Naive B cell (primary cell): ENCODE data around the gene LSM4. TPM values are rescaled to one million over a fixed set of nuclear protein-coding genes. Genes with fewer than 3 reads are reported as not detected.
A peak's percentile ranks its signal among the peaks of the same experiment; 100 is the strongest.
"Not testable (repeated sequence)": the region's sequence is repeated elsewhere in the genome, so short reads cannot be mapped to it uniquely, and the experiment has no call there.

ENCODE experiments used
- ATAC-seq, 2 donors: fragments of 150-1000 bp; cut with Tn5 transposase; 2 replicates each; pipeline ENCODE4 v1.10.0; 2021; ENCODE audit warnings: low read depth in 2 of 2, mild to moderate bottlenecking in 2 of 2, moderate library complexity in 2 of 2
- DNase-seq: peaks from one replicate; pipeline ENCODE4 v3.0.0; 2022
- H3K27ac Mint-ChIP-seq, 6 donors: one replicate each; pipeline ENCODE4 v1.8.0; 2020 to 2022; ENCODE audit warnings: mild to moderate bottlenecking in 6 of 6, mixed read lengths in 6 of 6, moderate library complexity in 5 of 6, inconsistent platforms in 2 of 6
- H3K27me3 Mint-ChIP-seq, 3 donors: one replicate each; pipeline ENCODE4 v1.8.0; 2021 to 2022; ENCODE audit warnings: mixed read lengths in 3 of 3, mild to moderate bottlenecking in 1 of 3
- H3K36me3 Mint-ChIP-seq, 2 donors: one replicate each; pipeline ENCODE4 v1.8.0; 2020 to 2022; ENCODE audit warnings: mixed read lengths in 2 of 2, inconsistent platforms in 1 of 2, mild to moderate bottlenecking in 1 of 2
- H3K4me1 Mint-ChIP-seq, 3 donors: one replicate each; pipeline ENCODE4 v1.8.0; 2020 to 2022; ENCODE audit warnings: mixed read lengths in 3 of 3, inconsistent platforms in 1 of 3, mild to moderate bottlenecking in 1 of 3, moderate library complexity in 1 of 3
- H3K4me3 Mint-ChIP-seq, 8 donors: one replicate each; pipeline ENCODE4 v1.8.0; 2020 to 2022; ENCODE audit warnings: mild to moderate bottlenecking in 8 of 8, mixed read lengths in 8 of 8, moderate library complexity in 8 of 8, inconsistent platforms in 2 of 8
- H3K9me3 Mint-ChIP-seq, 7 donors: one replicate each; pipeline ENCODE4 v1.8.0; 2020 to 2022; ENCODE audit warnings: mixed read lengths in 7 of 7, mild to moderate bottlenecking in 5 of 7, inconsistent platforms in 2 of 7, moderate library complexity in 1 of 7
- polyA plus RNA-seq, 6 donors: library from polyadenylated mRNA; unstranded; fragments of 300-500 nt; fragmentation: Illumina TruSeq; gene quantifications; one replicate each; pipeline ENCODE4 v1.2.3, GENCODE V29; 2021; ENCODE audit warnings: low read depth in 6 of 6

Gene LSM4
- polyA plus RNA-seq = 100 to 1,000 TPM; 111 to 157 (median 123) TPM

- peak within 1 kb of the TSS; percentile 79 to 92 (median 86) for H3K4me3 Mint-ChIP-seq
- DNase-seq (peak; percentile 99), ATAC-seq (peak; percentile 91 to 95)
- no peaks in the 10 kb centered on the region for H3K27me3 Mint-ChIP-seq
- H3K4me1 Mint-ChIP-seq = peaks cover 30 to 56% (median 50%) of the 10 kb centered on the region in 3 donors
- H3K9me3 Mint-ChIP-seq = no peaks in the 10 kb centered on the region
- H3K27ac Mint-ChIP-seq = peak within 1 kb of the TSS; percentile 89 to 99 (median 95)
- no peaks in the 10 kb centered on the region for H3K36me3 Mint-ChIP-seq
These were observed at the start of gene LSM4 for GRCh38 chr19:18322759-18323460. Gene LSM4 (minus strand): TSS chr19:18323076. CDS start chr19:18323020, 56 bp downstream.

- Mint-ChIP-seq H3K4me1 (peaks cover 4 to 12% (median 12%) of the 10 kb centered on the region in 3 donors), H3K27me3 (peaks cover 0 to 3% (median 0%) of the 10 kb centered on the region in 3 donors), H3K4me3 (no peak overlapping the region), H3K27ac (no peak overlapping the region), H3K36me3 (peaks cover 7 to 10% of the 10 kb centered on the region in 2 donors), H3K9me3 (no peaks in the 10 kb centered on the region)
- DNase-seq = no peak
- no peak for ATAC-seq
These were observed 45.8 kb upstream of the LSM4 start for GRCh38 chr19:18368504-18369222.

DNA sequence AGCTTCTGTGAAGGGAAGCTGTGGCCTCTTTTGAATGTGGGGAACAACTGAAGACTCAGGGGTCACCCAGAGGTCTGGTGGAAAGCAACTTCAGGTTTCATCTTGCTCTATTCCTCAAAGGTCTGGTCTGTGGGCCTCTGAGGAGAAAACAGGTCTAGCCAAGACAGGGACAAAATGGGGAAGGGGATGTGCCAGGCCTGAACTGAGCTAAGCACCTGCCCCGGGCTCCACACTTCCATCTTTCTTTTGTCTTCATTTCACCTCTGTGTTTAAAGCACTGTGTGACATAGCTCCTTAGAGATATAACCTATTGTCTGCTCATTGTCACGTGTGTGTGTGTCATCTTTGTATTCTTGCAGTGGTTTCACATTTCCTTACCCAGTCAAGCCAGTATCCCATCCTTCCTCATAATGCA is 43.2 kb upstream of the LSM4 start:
- Mint-ChIP-seq H3K27ac (no peak overlapping the region), H3K4me3 (no peak overlapping the region), H3K36me3 (peaks cover 13 to 15% of the 10 kb centered on the region in 2 donors), H3K9me3 (no peaks in the 10 kb centered on the region), H3K4me1 (peaks cover 0 to 7% (median 6%) of the 10 kb centered on the region in 3 donors), H3K27me3 (no peaks in the 10 kb centered on the region)
- ATAC-seq (no peak), DNase-seq (no peak)

GRCh38 chr19:18364826-18365528 is 42.1 kb upstream of the LSM4 start:
- ATAC-seq = no peak
- no peaks in the 10 kb centered on the region for H3K27me3 Mint-ChIP-seq
- H3K27ac Mint-ChIP-seq = no peak overlapping the region
- peaks cover 14 to 15% of the 10 kb centered on the region in 2 donors for H3K36me3 Mint-ChIP-seq
- H3K9me3 Mint-ChIP-seq = no peaks in the 10 kb centered on the region
- peaks cover 0 to 7% (median 6%) of the 10 kb centered on the region in 3 donors for H3K4me1 Mint-ChIP-seq
- peak overlapping the region in 1 of 8 donors; percentile 63 for H3K4me3 Mint-ChIP-seq
- DNase-seq = no peak

DNA sequence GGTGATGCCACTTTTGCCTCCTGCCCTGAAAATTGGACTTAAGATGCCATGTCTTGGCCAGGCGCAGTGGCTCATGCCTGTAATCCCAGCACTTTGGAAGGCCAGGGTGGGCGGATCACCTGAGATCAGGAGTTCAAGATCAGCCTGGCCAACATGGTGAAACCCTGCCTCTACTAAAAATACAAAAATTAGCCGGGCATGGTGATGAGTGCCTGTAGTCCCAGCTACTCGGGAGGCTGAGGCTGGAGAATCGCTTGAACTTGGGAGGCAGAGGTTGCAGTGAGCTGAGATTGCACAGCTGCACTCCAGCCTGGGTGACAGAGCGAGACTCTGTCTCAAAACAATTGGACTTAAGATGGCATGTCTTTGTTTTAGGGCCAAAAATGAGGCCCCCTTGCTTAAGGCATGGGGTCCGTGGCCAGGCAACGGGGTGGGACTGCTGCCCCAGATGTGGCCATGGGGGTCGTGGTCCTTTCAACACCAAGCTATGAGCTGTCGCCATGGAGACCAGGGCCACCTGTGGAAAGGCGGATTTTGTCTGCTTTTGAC is 41.5 kb upstream of the LSM4 start:
- H3K27ac Mint-ChIP-seq, H3K4me1 Mint-ChIP-seq, H3K9me3 Mint-ChIP-seq, H3K27me3 Mint-ChIP-seq, DNase-seq, ATAC-seq: not testable (repeated sequence)
- Mint-ChIP-seq H3K36me3 (peaks cover 21% of the 10 kb centered on the region in 2 donors), H3K4me3 (peak overlapping the region in 1 of 8 donors; percentile 19)

DNA sequence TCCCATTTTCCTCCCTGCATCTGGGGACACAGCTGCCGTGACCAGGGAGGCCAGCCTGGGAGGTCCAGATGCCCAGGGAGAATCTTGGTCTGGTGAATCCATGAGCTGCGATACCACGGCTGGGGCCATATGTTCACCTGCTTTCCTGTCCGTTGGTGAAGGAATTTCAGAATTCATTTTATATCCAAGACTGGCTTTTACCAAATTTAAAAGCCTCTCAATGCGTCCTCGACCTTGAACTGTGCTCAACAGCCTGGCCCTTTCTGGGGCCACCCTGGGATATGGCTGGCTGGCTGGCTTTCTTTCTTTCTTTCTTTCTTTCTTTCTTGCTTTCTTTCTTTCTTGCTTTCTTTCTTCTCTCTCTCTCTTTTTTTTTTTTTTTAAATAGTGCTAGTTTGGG is 40.9 kb upstream of the LSM4 start:
- Mint-ChIP-seq H3K9me3 (no peaks in the 10 kb centered on the region), H3K27ac (peak overlapping the region in 1 of 6 donors; percentile 47), H3K27me3 (no peaks in the 10 kb centered on the region), H3K4me3 (peak overlapping the region in 1 of 8 donors; percentile 19), H3K4me1 (peaks cover 0 to 7% (median 6%) of the 10 kb centered on the region in 3 donors), H3K36me3 (peaks cover 25 to 26% of the 10 kb centered on the region in 2 donors)
- no peak for ATAC-seq
- no peak for DNase-seq

DNA sequence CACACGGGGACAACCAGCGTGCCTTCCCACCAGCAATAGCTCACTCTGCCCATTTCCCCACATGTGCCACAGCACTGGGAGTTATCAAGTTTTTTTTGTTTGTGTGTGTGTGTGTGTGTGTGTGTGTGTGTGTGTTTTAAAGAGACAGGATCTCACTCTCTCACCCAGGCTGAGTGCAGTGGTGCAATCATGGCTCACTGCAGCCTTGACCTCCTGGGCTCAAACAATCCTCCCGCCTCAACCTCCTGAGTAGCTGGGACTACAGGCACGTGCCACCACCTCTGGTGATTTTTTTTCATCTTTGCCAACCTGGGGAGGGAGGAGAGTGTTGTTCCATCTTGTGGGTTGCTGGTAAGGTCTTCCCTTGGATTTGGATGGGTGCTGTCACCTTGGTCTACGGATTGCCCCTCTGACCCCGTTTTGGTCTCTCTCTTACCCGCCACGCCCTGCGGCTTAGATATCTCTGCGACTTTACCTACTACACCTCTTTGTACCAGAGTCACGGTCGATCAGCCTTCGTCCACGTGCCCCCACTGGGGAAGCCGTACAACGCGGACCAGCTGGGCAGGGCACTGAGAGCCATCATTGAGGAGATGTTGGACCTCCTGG is 40.2 kb upstream of the LSM4 start:
- H3K4me3 Mint-ChIP-seq = peak overlapping the region in 1 of 8 donors; percentile 52
- H3K36me3 Mint-ChIP-seq = peaks cover 25 to 27% of the 10 kb centered on the region in 2 donors
- H3K27ac Mint-ChIP-seq = peak overlapping the region in 1 of 6 donors; percentile 41
- DNase-seq = no peak
- no peaks in the 10 kb centered on the region for H3K9me3 Mint-ChIP-seq
- H3K4me1 Mint-ChIP-seq = peaks cover 0 to 7% (median 6%) of the 10 kb centered on the region in 3 donors
- ATAC-seq = no peak
- no peaks in the 10 kb centered on the region for H3K27me3 Mint-ChIP-seq

DNA sequence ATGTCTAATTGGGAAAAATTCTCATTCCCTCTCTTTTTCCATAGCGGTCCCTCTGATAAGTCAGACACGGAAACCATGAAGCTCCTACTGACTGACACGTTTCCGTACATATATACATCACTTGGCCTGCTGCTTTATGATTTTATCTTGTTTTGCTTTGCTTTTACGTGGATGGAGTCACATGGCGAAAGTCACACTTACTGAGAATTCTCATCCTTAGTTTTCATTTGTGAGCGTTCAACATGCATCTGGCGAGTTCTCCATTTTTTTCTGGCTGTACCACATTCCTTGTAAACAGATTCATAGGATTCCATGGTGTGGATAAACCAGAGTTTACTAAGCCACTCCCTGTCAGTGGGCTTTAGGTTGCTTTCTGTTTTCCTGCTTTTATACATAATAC is 38.8 kb upstream of the LSM4 start:
- DNase-seq = no peak
- Mint-ChIP-seq H3K36me3 (peaks cover 30 to 34% of the 10 kb centered on the region in 2 donors), H3K4me3 (no peak overlapping the region), H3K9me3 (no peaks in the 10 kb centered on the region), H3K27ac (no peak overlapping the region), H3K4me1 (peaks cover 0 to 6% (median 0%) of the 10 kb centered on the region in 3 donors), H3K27me3 (no peaks in the 10 kb centered on the region)
- no peak for ATAC-seq

DNA sequence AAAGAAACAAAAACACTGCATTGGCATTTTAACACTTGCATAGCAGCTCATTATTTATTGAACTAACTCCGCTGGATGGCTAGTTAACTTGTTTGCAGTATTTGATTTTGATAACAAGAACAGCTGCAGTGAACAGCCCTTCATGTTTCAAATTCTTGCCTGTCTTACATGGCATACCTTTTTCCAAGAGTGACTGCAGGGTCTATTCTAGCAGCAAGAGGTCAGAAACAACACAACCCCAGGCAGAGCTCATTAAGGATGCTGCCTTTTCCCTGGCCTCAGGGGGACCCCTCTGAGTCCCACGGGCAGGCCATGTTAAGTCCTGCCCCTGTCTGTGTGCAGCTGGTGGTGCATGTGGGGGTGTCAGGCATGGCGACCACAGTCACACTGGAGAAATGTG is 34.2 kb upstream of the LSM4 start:
- H3K27ac Mint-ChIP-seq = no peak overlapping the region
- ATAC-seq = no peak
- H3K4me1 Mint-ChIP-seq = no peaks in the 10 kb centered on the region
- H3K36me3 Mint-ChIP-seq = peaks cover 20 to 21% of the 10 kb centered on the region in 2 donors
- DNase-seq = no peak
- no peak overlapping the region for H3K4me3 Mint-ChIP-seq
- no peaks in the 10 kb centered on the region for H3K9me3 Mint-ChIP-seq
- no peaks in the 10 kb centered on the region for H3K27me3 Mint-ChIP-seq

DNA sequence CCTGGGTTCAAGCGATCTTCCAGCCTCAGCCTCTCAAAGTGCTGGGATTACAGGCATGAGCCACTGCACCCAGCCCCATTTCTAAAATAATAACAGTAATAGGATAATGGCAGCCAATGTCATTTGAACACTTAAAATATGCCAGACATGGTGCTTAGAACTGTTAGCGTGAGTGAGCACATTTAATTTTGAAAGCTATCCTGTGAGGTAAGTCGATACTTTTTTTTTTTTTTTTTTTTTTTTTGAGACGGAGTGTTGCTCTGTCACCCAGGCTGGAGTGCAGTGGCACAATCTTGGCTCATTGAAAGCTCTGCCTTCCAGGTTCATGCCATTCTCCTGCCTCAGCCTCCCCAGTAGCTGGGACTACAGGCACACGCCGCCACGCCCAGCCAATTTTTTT is 31.9 kb upstream of the LSM4 start:
- H3K9me3 Mint-ChIP-seq, ATAC-seq, DNase-seq, H3K27me3 Mint-ChIP-seq, H3K27ac Mint-ChIP-seq, H3K4me1 Mint-ChIP-seq: not testable (repeated sequence)
- H3K4me3 Mint-ChIP-seq = peak overlapping the region in 1 of 8 donors; percentile 67
- H3K36me3 Mint-ChIP-seq = peaks cover 17% of the 10 kb centered on the region in 2 donors

- Mint-ChIP-seq H3K9me3 (no peaks in the 10 kb centered on the region), H3K36me3 (peaks cover 8 to 9% of the 10 kb centered on the region in 2 donors), H3K27ac (peak overlapping the region in 1 of 6 donors; percentile 26), H3K4me3 (no peak overlapping the region), H3K27me3 (no peaks in the 10 kb centered on the region), H3K4me1 (no peaks in the 10 kb centered on the region)
- DNase-seq = no peak
- ATAC-seq = no peak
These were observed 30.6 kb upstream of the LSM4 start for GRCh38 chr19:18353378-18354005.

DNA sequence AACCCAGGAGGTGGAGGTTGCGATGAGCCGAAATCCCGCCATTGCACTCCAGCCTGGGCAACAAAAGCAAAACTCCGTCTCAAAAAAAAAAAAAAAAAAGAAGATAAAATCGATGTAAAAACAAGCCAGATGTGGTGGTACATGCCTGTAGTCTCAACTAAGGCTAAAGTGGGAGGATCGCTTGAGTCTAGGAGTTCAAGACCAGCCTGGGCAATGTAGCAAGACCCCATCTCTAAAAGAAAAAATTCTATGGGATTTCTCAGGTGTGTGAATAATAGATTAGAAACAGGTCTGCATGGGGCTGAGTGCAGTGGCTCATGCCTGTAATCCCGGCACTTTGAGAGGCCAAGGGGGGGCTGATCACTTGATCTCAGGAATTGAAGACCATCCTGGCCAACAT is 28.7 kb upstream of the LSM4 start:
- H3K36me3 Mint-ChIP-seq = peaks cover 4 to 9% of the 10 kb centered on the region in 2 donors
- no peak for ATAC-seq
- peaks cover under 1 to 8% (median 7%) of the 10 kb centered on the region in 3 donors for H3K4me1 Mint-ChIP-seq
- no peak overlapping the region for H3K27ac Mint-ChIP-seq
- DNase-seq = no peak
- no peaks in the 10 kb centered on the region for H3K27me3 Mint-ChIP-seq
- H3K9me3 Mint-ChIP-seq = no peaks in the 10 kb centered on the region
- no peak overlapping the region for H3K4me3 Mint-ChIP-seq
